ENCODE results near the gene ATOH7. TPM values are rescaled to one million over a fixed set of nuclear protein-coding genes. Genes with fewer than 3 reads are reported as not detected.

ATOH7 gene
- total RNA-seq, 2 experiments from 2014 or later: not detected

GRCh38 chr10:68224810-68225209, 7.1 kb downstream of the ATOH7 start:
- no peak for TF ChIP-seq CTCF (IDR thresholded peaks at IDR 0.05)
- Histone ChIP-seq H3K36me3 (ENCODE audit: insufficient read depth, low read length) (no peaks in the 10 kb centered on the region), H3K4me3 (ENCODE audit: low read length) (no peak overlapping the region), H3K27me3 (ENCODE audit: control insufficient read depth in 1 of 2, insufficient read depth in 2 of 2, low read length in 2 of 2) (peaks cover 3 to 12% of the 10 kb centered on the region in 2 experiments), H3K9me3 (ENCODE audit: control insufficient read depth in 1 of 2, insufficient read depth in 1 of 2, low read length in 2 of 2) (no peaks in the 10 kb centered on the region), H3K27ac (ENCODE audit: low read depth in 1 of 2, low read length in 2 of 2) (no peak overlapping the region), H3K4me1 (ENCODE audit: insufficient read depth, low read length) (no peaks in the 10 kb centered on the region)
- Mint-ChIP-seq H3K27ac (no peak overlapping the region), H3K4me1 (ENCODE audit: low read depth) (no peaks in the 10 kb centered on the region), H3K27me3 (peaks cover 20% of the 10 kb centered on the region), H3K9me3 (no peaks in the 10 kb centered on the region), H3K36me3 (ENCODE audit: low read depth) (no peaks in the 10 kb centered on the region), H3K4me3 (no peak overlapping the region)
- ChIA-PET POLR2A (no interaction called here), CTCF (interaction anchor here (1.1 kb wide), 1 partner anchor 124 kb away, joined by 3 read pairs; no protein-coding TSS in a partner anchor)
- ATAC-seq (ENCODE audit: poor library complexity) (no peak), DNase-seq (no peak)
- intact Hi-C loops (cut with DNase I, micrococcal nuclease): no loop called here

- intact Hi-C loops (cut with DNase I, micrococcal nuclease): no loop called here
- no peak for TF ChIP-seq CTCF (IDR thresholded peaks at IDR 0.05)
- Histone ChIP-seq H3K4me3 (ENCODE audit: low read length) (no peak overlapping the region), H3K4me1 (ENCODE audit: insufficient read depth, low read length) (no peaks in the 10 kb centered on the region), H3K27me3 (ENCODE audit: control insufficient read depth in 1 of 2, insufficient read depth in 2 of 2, low read length in 2 of 2) (peaks cover 0 to 5% of the 10 kb centered on the region in 2 experiments), H3K27ac (ENCODE audit: low read depth in 1 of 2, low read length in 2 of 2) (no peak overlapping the region), H3K9me3 (ENCODE audit: control insufficient read depth in 1 of 2, insufficient read depth in 1 of 2, low read length in 2 of 2) (no peaks in the 10 kb centered on the region), H3K36me3 (ENCODE audit: insufficient read depth, low read length) (no peaks in the 10 kb centered on the region)
- POLR2A ChIA-PET: no interaction called here
- DNase-seq (peak in 1 of 14 experiments; percentile 3), ATAC-seq (ENCODE audit: poor library complexity) (no peak)
- Mint-ChIP-seq H3K9me3 (no peaks in the 10 kb centered on the region), H3K27me3 (peaks cover 11% of the 10 kb centered on the region), H3K27ac (no peak overlapping the region), H3K4me1 (ENCODE audit: low read depth) (no peaks in the 10 kb centered on the region), H3K4me3 (no peak overlapping the region), H3K36me3 (ENCODE audit: low read depth) (no peaks in the 10 kb centered on the region)
- CTCF ChIA-PET: interaction anchor here (1.1 kb wide), 1 partner anchor 125 kb away, joined by 3 read pairs; no protein-coding TSS in a partner anchor
Measured at GRCh38 chr10:68223535-68224165, 8.3 kb downstream of the ATOH7 start.

- Histone ChIP-seq H3K27ac (ENCODE audit: low read depth in 1 of 2, low read length in 2 of 2) (no peak overlapping the region), H3K36me3 (ENCODE audit: insufficient read depth, low read length) (no peaks in the 10 kb centered on the region), H3K9me3 (ENCODE audit: control insufficient read depth in 1 of 2, insufficient read depth in 1 of 2, low read length in 2 of 2) (no peaks in the 10 kb centered on the region), H3K4me3 (ENCODE audit: low read length) (no peak overlapping the region), H3K4me1 (ENCODE audit: insufficient read depth, low read length) (no peaks in the 10 kb centered on the region), H3K27me3 (ENCODE audit: control insufficient read depth in 1 of 2, insufficient read depth in 2 of 2, low read length in 2 of 2) (no peaks in the 10 kb centered on the region)
- no peak for TF ChIP-seq CTCF (IDR thresholded peaks at IDR 0.05)
- Mint-ChIP-seq H3K4me3 (no peak overlapping the region), H3K27me3 (no peaks in the 10 kb centered on the region), H3K4me1 (ENCODE audit: low read depth) (no peaks in the 10 kb centered on the region), H3K36me3 (ENCODE audit: low read depth) (no peaks in the 10 kb centered on the region), H3K27ac (no peak overlapping the region), H3K9me3 (no peaks in the 10 kb centered on the region)
- CTCF ChIA-PET: no interaction called here
- DNase-seq (no peak), ATAC-seq (ENCODE audit: poor library complexity) (no peak)
- intact Hi-C loops (cut with DNase I, micrococcal nuclease): no loop called here
- POLR2A ChIA-PET: no interaction called here
Measured at GRCh38 chr10:68222391-68222790, 9.5 kb downstream of the ATOH7 start.
